Dermis microvascular lymphatic vessel endothelial cell (primary cell): ENCODE results near the gene RPN2. TPM values are rescaled to one million over a fixed set of nuclear protein-coding genes. Genes with fewer than 3 reads are reported as not detected.
A peak's percentile ranks its signal among the peaks of the same experiment; 100 is the strongest.

ENCODE experiments used
- DNase-seq, 2 donors: peaks; one replicate each; pipeline versions ENCODE4 v3.0.0 to v3.0.0-alpha.2; 2010; ENCODE audit warnings: low read depth in 2 of 2
- total RNA-seq: library from RNA; depleted of rRNA; stranded (reverse); fragments of >200 nt; gene quantifications from 2 replicates; pipeline ENCODE4 v1.2.1, GENCODE V29; 2014

Gene RPN2
- total RNA-seq, 1 donor from 2014 or later: 189 TPM

DNA sequence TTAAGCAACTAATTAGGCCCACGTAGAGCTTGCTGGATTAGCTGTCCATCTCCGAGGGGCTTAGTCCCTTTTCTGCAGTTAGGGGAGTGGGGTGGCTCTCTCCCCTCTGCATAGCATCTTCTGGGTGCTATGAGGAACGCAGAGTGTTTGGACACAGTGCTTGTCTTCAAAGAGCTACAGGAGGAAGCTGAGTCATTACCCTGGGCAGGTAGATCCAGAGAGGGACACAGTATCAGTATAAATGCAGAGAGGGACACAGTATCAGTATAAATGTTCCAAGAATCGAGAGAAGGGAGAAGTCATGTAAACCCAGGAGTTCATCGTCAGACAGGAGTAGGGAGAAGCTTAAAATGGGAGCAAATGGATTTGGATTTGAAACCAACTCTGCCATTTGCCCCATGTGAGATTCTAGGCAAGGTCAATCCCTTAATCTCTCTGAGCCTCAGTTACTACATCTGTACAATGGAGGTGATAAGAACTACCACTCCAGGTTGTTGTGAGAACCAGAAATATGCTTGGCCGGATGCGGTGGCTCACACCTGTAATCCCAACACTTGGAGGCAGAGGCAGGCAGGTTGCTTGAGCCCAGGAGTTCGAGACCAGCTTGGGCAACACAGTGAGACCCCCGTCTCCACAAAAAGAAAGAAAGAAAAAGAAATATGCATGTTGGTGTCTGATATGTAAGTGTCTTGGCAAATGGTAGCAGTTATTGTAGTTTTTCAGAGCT is 88.0 kb downstream of the RPN2 start:
- no peak for DNase-seq

DNA sequence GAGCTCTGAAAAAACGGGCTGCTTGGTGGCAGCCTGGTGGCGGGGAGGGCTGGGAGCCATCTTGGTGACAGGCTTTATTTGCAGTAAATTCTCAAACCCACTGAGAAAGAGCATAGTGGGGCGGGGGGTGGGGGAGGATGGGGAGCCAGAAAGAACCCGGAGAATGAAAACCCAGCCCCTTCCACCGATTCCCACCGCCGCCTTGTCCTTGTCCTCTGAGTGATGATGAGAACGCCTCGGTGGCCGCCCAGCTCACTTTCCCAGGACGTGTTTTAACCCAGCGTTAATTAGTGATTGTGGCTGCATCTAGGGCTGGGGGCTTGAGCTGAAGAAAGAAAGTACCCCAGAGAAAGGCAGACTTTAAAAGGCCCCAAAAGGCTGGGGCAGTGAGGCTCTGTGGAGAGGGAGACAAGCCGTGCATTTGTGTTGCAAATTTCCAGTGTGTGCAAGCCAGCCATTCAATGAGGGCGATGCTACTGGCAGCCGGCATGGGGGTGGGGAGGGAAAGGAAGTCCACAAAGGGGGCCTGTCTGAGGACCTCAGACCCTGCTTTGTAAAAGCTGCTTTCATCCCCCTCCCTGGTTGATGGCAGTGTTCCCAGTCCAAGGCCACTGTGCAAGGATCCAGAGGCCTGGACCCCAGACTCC is 88.7 kb downstream of the RPN2 start:
- DNase-seq: no peak

- DNase-seq: peak in 1 of 2 donors; percentile 56
Observed at GRCh38 chr20:37270576-37271420, 91.7 kb downstream of the RPN2 start.

- DNase-seq: no peak
Observed at GRCh38 chr20:37271421-37271768, 92.3 kb downstream of the RPN2 start.

DNA sequence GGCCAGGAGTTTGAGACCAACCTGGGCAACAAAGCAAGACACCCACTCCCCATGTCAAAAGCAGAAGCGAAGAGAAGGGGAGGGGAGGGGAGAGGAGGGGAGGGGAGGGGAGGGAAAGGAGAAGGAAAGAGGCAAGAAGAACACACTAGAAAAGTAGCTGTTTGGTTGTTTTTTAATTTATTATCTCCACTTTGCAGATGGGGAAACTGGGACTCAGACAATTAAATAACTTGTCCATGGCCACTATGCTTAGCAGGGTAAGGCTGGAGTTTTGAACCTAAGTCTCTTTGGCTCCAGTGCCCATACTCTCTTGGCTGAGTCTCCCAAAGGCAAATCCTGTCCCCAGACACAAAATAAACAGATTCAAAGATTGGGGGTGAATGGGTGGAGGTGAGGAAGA is 94.9 kb downstream of the RPN2 start:
- no peak for DNase-seq

DNA sequence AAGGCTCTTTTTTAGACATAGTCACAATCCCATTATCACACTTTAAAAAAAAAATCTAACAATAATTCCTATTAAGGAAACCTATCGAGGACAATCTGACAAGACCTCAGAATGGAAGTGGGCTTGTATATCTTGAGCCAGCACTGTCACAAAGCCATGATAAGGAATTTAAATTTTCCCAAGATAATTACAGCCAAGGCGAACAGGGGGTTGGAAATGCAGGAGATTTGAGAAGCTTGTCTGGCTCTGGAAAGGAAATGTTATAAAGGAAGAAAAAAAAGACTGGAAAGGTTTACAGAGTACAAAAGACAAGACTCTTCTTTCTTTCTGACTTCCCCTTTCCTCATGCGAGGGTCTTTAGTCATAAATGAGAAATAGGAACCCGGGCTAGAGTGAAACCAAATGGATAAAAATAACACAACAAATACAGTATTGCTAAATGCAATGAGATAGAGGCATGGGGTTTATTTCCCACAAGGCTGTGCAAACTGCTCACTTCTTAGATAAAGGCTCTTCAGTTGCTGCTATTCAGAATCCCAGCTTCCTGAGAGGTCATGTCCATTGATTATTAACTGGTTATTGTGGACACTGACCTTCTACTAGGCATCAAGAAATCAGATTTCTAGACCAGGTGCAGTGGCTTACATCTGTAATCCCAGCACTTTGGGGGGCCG is 95.9 kb downstream of the RPN2 start:
- DNase-seq: no peak

DNA sequence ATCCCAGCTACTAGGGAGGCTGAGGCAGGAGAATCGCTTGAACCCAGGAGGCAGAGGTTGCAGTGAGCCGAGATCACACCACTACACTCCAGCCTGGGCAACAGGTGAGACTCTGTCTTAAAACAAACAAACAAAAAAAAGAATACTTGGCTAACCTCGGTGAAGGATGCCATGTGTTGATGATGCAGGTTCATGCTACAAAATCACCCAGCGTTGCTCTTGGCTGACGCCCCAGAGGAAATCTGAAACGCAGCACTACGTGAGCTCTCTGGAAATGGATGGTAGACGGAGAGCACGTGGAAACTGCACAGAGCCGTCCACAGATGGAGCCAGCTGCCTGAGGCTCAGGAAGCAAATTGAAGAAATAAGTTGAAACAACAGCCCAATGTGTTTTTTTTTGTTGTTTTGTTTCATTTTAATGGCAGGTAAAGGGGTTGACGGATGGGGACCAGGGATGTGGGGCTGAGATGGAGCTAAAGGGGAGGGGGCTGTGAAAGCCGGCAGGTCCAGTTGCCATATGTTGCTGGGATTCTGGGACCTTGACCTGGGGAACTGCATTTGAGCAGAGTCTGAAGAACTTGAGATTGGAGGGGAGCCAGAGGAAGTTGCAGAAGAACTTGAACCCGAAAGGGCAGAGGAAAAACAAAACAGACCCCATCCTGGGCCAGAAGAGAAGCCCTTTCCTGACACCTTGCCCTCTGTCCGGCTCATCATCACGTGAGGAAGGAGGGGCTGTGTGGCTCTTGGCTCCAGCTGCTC is 97.5 kb downstream of the RPN2 start:
- DNase-seq: peak; percentile 53 to 76

DNA sequence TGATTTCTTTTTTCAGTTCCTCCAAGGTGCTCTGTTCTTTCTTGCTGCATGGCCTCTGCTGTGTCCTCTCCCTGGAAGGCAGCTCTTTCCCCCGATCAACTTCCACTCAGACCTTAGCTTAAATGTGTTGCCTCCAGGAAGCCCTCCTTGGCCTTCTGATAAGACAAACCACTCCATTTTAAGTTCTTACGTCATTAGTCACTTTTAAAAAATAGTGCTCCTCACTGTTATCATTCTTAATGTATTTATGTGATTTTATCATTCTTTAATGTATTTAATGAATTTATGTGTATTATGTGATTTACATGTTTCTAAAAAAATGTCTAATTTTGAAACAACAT is 98.1 kb downstream of the RPN2 start:
- DNase-seq: no peak

DNA sequence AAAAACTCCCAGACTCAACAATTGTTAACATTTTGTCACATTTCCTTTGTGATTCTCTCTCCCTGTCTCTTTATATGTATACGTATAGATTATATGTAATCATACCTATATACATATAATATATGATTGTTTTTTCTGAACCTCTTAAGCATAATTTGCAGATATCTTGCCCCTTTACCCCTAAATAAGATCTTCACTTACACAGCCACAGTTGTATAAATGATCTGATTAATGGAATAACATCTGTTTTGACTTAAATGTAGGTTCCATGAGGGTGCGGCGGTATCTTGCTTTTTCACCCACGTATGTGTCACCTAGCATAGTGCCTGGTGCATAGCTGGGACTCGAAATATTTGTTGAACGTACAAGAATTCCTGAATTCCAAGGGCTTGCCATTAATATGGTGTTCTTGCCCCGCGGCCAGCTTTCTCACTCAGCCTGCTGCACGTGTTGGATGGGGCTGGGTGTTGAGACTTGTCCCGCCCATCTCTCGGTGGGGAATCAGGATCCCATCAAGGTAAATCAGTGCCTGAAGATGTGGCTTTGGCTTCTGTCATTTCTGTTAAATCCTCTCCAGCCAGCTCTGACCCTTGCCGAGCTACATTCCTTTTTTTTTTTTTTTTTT is 99.9 kb downstream of the RPN2 start:
- no peak for DNase-seq

DNA sequence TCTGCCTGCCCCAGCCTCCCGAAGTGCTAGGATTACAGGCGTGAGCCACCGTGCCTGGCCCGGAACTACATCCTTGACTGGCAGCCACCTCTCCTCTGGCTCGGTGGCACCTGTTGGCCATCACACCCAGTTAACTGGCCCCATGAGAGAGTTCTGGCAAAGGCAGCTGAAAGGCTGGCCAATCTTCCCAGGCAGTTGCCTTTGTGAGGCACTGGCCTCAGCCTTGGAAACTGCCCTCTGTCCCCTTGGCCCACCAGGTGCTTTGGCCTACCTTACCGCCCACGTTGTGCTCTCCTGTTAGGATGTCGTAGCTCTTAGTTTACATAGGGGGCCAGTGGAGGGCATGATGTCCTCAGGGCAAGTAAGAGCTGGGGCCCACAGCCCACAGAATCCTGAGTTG is 100.7 kb downstream of the RPN2 start:
- no peak for DNase-seq

DNA sequence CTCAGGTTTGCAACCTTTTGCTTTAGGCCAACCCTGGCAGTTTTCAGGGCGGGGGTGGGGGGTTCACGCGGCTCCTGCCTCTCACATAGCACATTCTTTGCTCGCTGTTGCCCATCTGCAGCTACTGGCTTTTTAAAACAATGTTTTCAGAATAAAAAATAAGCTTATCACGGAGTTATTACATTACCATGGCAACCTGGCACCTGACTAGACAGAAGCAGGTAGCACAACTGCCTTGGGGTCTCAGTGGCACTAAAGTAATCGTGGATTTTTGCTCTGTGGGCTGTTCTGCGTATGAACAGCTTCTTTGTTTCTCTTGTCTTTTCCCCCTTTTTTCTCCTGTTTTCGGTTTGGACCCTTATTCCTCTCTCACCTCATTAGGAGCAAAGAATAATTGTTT is 101.3 kb downstream of the RPN2 start:
- no peak for DNase-seq

DNA sequence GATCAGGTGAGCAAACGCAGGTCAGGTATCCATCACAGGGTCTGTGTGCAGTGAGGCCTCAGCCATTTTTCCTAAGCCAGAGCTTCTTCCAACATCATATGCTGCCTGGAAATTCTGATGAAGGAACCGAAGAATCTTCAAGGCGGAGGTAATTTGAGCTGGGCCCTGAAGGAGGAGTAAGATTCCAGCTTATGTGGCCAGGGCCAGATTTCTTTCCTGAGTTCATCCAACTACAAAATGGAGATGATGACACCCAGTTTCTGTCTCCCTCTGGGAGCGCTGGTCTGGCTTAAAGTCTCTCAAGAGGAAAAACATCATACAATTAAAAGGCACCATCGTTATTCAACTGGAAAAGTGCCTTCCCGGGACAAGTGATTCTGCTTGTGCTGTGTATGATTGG is 103.4 kb downstream of the RPN2 start:
- DNase-seq: no peak

DNA sequence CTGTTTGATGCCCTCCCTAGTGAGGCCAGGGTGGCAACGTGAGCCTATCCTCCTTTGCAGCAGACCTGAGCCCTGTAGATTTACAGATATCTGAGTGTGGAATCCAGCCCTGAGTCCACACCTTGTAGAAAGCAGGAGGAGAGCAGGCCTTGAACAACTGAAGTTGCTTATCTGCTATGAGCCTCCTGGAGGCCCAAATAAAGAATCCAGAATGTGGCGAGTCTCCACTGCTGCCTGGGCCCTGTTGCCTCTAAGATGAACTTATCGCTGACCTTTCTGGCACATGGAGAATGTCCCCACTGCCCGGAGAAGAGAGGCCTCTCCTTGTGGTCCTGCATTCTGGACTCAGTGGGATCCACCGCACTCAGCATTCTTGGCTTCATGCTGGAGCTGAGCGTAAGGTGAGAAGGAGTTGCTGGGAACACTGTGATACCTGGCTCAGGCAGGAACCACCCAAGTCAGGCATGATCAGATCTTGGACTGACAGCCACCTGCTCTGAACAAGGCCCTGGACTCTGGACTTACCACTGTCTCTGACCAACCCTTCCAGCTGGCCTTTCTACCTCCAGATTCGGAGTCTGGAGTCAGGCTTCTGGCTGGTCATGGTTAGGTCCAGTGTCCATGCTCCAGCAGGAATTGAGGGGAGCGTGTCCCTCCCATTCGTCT is 104.5 kb downstream of the RPN2 start:
- no peak for DNase-seq

GRCh38 chr20:37284691-37285161 is 105.6 kb downstream of the RPN2 start:
- DNase-seq: no peak

- DNase-seq: no peak
Observed at GRCh38 chr20:37285664-37286374, 106.7 kb downstream of the RPN2 start.

DNA sequence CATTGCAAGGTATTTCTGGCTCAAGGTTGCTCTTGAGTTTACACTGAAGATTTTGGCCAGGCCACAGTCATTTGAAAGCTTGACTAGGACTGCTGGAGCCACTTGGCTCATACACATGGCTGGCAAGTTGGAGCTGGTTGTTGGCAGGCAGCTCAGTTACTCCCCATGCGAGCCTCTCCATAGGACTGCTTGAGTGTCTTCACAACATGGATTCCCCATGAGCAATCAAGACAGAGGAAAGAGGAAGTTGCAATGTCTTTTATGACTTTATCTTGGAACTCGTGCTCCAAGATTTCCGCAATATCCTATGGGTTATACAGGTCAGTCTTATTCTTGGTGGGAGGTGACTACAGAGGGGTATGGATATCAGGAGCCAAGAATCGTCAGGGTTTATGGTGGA is 109.0 kb downstream of the RPN2 start:
- DNase-seq: no peak

DNA sequence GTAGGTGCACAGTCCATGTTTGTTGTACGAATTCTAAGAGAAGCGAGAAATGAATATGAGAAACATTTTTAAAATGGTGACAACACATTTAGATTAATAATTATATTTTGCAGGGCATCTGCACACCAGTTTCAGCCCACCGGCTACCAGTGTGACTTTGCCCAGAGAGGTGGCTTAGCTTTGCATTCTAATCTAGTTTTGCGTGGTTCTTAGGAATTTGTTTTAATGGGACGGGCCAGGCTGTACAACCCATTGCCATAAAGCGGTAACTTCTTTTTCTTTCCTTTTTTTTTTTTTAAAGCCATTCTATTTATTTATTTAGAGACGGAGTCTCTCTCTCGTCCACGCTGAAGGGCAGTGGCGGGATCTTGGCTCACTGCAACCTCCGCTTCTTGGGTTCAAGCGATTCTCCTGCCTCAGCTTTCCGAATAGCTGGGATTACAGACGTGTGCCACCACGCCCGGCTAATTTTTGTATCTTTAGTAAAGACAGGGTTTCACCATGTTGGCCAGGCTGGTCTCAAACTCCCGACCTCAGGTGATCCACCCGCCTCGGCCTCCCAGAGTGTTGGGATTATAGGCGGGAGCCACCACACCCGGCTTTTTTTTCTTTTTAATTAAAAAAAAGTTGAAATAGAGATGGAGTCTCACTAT is 111.2 kb downstream of the RPN2 start:
- DNase-seq: no peak
